ENCODE data around the gene GXYLT1. TPM values are rescaled to one million over a fixed set of nuclear protein-coding genes. Genes with fewer than 3 reads are reported as not detected.

GXYLT1 gene
- total RNA-seq, 4 donors from 2014 or later: 7.4 to 14.7 (median 10.7) TPM

- Histone ChIP-seq H3K36me3 (peaks cover 0 to 17% (median 0%) of the 10 kb centered on the region in 3 donors), H3K4me1 (peaks cover 0 to 4% (median 0%) of the 10 kb centered on the region in 4 donors), H3K4me3 (no peak overlapping the region), H3K9me3 (no peaks in the 10 kb centered on the region), H3K27me3 (no peaks in the 10 kb centered on the region), H3K27ac (no peak overlapping the region)
- no peak for DNase-seq
- no peak for TF ChIP-seq CTCF (IDR thresholded peaks at IDR 0.05)
- no peak for TF ChIP-seq POLR2A (IDR thresholded peaks at IDR 0.05)
Observed at GRCh38 chr12:42162965-42163364, 18.3 kb upstream of the GXYLT1 start.

GRCh38 chr12:42162193-42162592 lies 17.5 kb upstream of the GXYLT1 start:
- H3K9me3 ChIP-seq: no peaks in the 10 kb centered on the region
- no peak overlapping the region for H3K4me3 ChIP-seq
- H3K27me3 ChIP-seq: no peaks in the 10 kb centered on the region
- TF ChIP-seq CTCF (IDR thresholded peaks at IDR 0.05): no peak
- TF ChIP-seq POLR2A (IDR thresholded peaks at IDR 0.05): no peak
- no peak overlapping the region for H3K27ac ChIP-seq
- H3K36me3 ChIP-seq: peaks cover 0 to 17% (median 0%) of the 10 kb centered on the region in 3 donors
- peaks cover 0 to 4% (median 0%) of the 10 kb centered on the region in 4 donors for H3K4me1 ChIP-seq
- DNase-seq: no peak

- no peak for DNase-seq
- peaks cover 0 to 4% (median 0%) of the 10 kb centered on the region in 4 donors for H3K4me1 ChIP-seq
- H3K4me3 ChIP-seq: no peak overlapping the region
- no peaks in the 10 kb centered on the region for H3K27me3 ChIP-seq
- H3K27ac ChIP-seq: no peak overlapping the region
- TF ChIP-seq CTCF (IDR thresholded peaks at IDR 0.05): no peak
- H3K36me3 ChIP-seq: peaks cover 0 to 17% (median 0%) of the 10 kb centered on the region in 3 donors
- H3K9me3 ChIP-seq: no peaks in the 10 kb centered on the region
Observed at GRCh38 chr12:42161529-42161928, 16.9 kb upstream of the GXYLT1 start.

- Histone ChIP-seq H3K4me3 (no peak overlapping the region), H3K4me1 (no peaks in the 10 kb centered on the region), H3K27ac (no peak overlapping the region), H3K36me3 (peaks cover 0 to 14% (median 0%) of the 10 kb centered on the region in 3 donors), H3K27me3 (no peaks in the 10 kb centered on the region), H3K9me3 (no peaks in the 10 kb centered on the region)
- no peak for TF ChIP-seq CTCF (IDR thresholded peaks at IDR 0.05)
- TF ChIP-seq POLR2A (IDR thresholded peaks at IDR 0.05): no peak
- DNase-seq: no peak
Observed at GRCh38 chr12:42156232-42156631, 11.6 kb upstream of the GXYLT1 start.

GRCh38 chr12:42145552-42146215 lies 1.0 kb upstream of the GXYLT1 start:
- no peak for DNase-seq
- H3K27me3 ChIP-seq: no peaks in the 10 kb centered on the region
- H3K4me1 ChIP-seq: peaks cover 0 to 9% (median 4%) of the 10 kb centered on the region in 4 donors
- peak overlapping the region in 2 of 4 donors; percentile 91 to 98 for H3K27ac ChIP-seq
- peak overlapping the region in 1 of 4 donors; percentile 96 for H3K4me3 ChIP-seq
- no peaks in the 10 kb centered on the region for H3K36me3 ChIP-seq
- no peaks in the 10 kb centered on the region for H3K9me3 ChIP-seq
- no peak for TF ChIP-seq POLR2A (IDR thresholded peaks at IDR 0.05)
- TF ChIP-seq CTCF (IDR thresholded peaks at IDR 0.05): peak in 1 of 6 experiments; percentile 41

Data from Peyer's patch (tissue), 4 donors.